Thyroid gland (tissue), 4 donors: Measurements from ENCODE around the gene SLC37A2.

ENCODE experiments used
- CTCF ChIP-seq, 6 experiments: fragments of 200-600 bp in 3 of 6; fragments of 450-650 bp in 3 of 6; sonication (generic) in 3 of 6; IDR thresholded peaks; one replicate each; pipeline ENCODE4 v1.5.1; 2016 to 2019; ENCODE audit warnings: antibody characterized with exemption in 6 of 6, mild to moderate bottlenecking in 2 of 6, inconsistent platforms in 1 of 6, moderate library complexity in 1 of 6
- POLR2A ChIP-seq, 2 donors: fragments of 450-650 bp; IDR thresholded peaks; one replicate each; pipeline ENCODE4 v1.6.1; 2017; ENCODE audit warnings: antibody characterized with exemption in 2 of 2, mild to moderate bottlenecking in 2 of 2, moderate library complexity in 1 of 2

GRCh38 chr11:125036933-125037332, 26.2 kb upstream of the SLC37A2 start:
- TF ChIP-seq CTCF (IDR thresholded peaks at IDR 0.05), result no peak
- TF ChIP-seq POLR2A (IDR thresholded peaks at IDR 0.05), result no peak
